IMR-90 (cell line): ENCODE data around the gene CSE1L. TPM values are rescaled to one million over a fixed set of nuclear protein-coding genes. Genes with fewer than 3 reads are reported as not detected.

Source experiments
- ATAC-seq: fragments of 200-7000 bp; cut with Tn5 transposase; 2 replicates; pipeline ENCODE4 v1.9.1; 2020; ENCODE audit warnings: low read depth, mild to moderate bottlenecking, moderate library complexity
- BruUV-seq: library from RNA; stranded (reverse); fragments of 400-500 nt; replicated peaks from 2 replicates; lab custom pipeline; 2021; lab: Mats Ljungman, UMichigan
- CTCF ChIA-PET: fragments of 300-600 bp; formaldehyde crosslinking; extraction: SDS; loops from one replicate; lab custom pipeline; 2021; ENCODE audit warnings: antibody characterized with exemption; lab: Yijun Ruan, JAX
- POLR2A ChIA-PET: fragments of 300-600 bp; sonication (Branson Sonifier 250); formaldehyde crosslinking; loops from one replicate; lab custom pipeline; 2022; ENCODE audit warnings: antibody characterized with exemption; ENCODE audit not compliant: unreplicated experiment; lab: Charles Lee
- DNase-seq: peaks from one replicate; pipeline ENCODE4 v3.0.0; 2013
- H2AFZ ChIP-seq: replicated peaks from 2 replicates; pipeline ENCODE3; 2013; ENCODE audit warnings: low read length, mild to moderate bottlenecking; ENCODE audit not compliant: poor library complexity
- H2AK5ac ChIP-seq: 2 replicates; pipeline ENCODE4 v1.6.1; 2013; ENCODE audit warnings: low read depth, low read length, inconsistent platforms
- H2AK9ac ChIP-seq: replicated peaks from 2 replicates; pipeline ENCODE3; 2013; ENCODE audit warnings: mild to moderate bottlenecking, low read depth, low read length, moderate library complexity; ENCODE audit not compliant: poor library complexity
- H2BK120ac ChIP-seq: 2 replicates; pipeline ENCODE4 v1.6.1; 2013; ENCODE audit warnings: low read depth, low read length, inconsistent platforms
- H2BK15ac ChIP-seq: 3 replicates; pipeline ENCODE4 v1.6.1; 2013; ENCODE audit warnings: low read depth, low read length, inconsistent platforms
- H2BK20ac ChIP-seq: 2 replicates; pipeline ENCODE4 v1.6.1; 2013; ENCODE audit warnings: low read depth, mild to moderate bottlenecking, inconsistent platforms, low read length, moderate library complexity
- H2BK5ac ChIP-seq: 2 replicates; pipeline ENCODE4 v1.6.1; 2013; ENCODE audit warnings: mild to moderate bottlenecking, low read depth, low read length, inconsistent platforms; ENCODE audit not compliant: poor library complexity, severe bottlenecking
- H3K14ac ChIP-seq: replicated peaks from 2 replicates; pipeline ENCODE4 v1.6.1; 2013; ENCODE audit warnings: low read depth, low read length, inconsistent platforms
- H3K18ac ChIP-seq: 2 replicates; pipeline ENCODE4 v1.6.1; 2013; ENCODE audit warnings: low read depth, low read length, control low read depth
- H3K23ac ChIP-seq: 2 replicates; pipeline ENCODE4 v1.6.1; 2013; ENCODE audit warnings: low read depth, low read length, inconsistent platforms
- H3K27ac ChIP-seq: 2 replicates; pipeline ENCODE4 v1.5.1; 2013; ENCODE audit warnings: mild to moderate bottlenecking, control low read depth, low read length; ENCODE audit not compliant: insufficient read depth
- H3K27me3 ChIP-seq: 2 replicates; pipeline ENCODE4 v1.6.1; 2013; ENCODE audit warnings: low read length; ENCODE audit not compliant: control insufficient read depth, insufficient read depth
- H3K36me3 ChIP-seq: 2 replicates; pipeline ENCODE4 v1.6.1; 2013; ENCODE audit warnings: low read length, mixed read lengths; ENCODE audit not compliant: control insufficient read depth, insufficient read depth
- H3K4ac ChIP-seq: 2 replicates; pipeline ENCODE4 v1.6.1; 2013; ENCODE audit warnings: low read depth, low read length, inconsistent platforms
- H3K4me1 ChIP-seq: 2 replicates; pipeline ENCODE4 v1.6.1; 2013; ENCODE audit warnings: low read length, mixed read lengths; ENCODE audit not compliant: control insufficient read depth, insufficient read depth
- H3K4me2 ChIP-seq: 2 replicates; pipeline ENCODE4 v1.6.1; 2013; ENCODE audit warnings: low read depth, mild to moderate bottlenecking, control low read depth, low read length, moderate library complexity
- H3K4me3 ChIP-seq: 2 replicates; pipeline ENCODE4 v1.5.1; 2013; ENCODE audit warnings: low read depth, mild to moderate bottlenecking, control low read depth, low read length, moderate library complexity; ENCODE audit not compliant: insufficient read depth
- H3K56ac ChIP-seq: 2 replicates; pipeline ENCODE4 v1.6.1; 2013; ENCODE audit warnings: low read length, inconsistent platforms; ENCODE audit not compliant: insufficient read depth; ENCODE audit errors: extremely low read depth
- H3K79me1 ChIP-seq, 2 experiments: 2 replicates each; pipeline ENCODE4 v1.6.1; 2013; ENCODE audit warnings: low read length in 2 of 2, inconsistent platforms in 1 of 2, low read depth in 1 of 2
- H3K9ac ChIP-seq: 2 replicates; pipeline ENCODE4 v1.6.1; 2013; ENCODE audit warnings: low read depth, low read length, control low read depth
- H3K9me1 ChIP-seq: 2 replicates; pipeline ENCODE4 v1.6.1; 2013; ENCODE audit warnings: low read length, inconsistent platforms; ENCODE audit not compliant: insufficient read depth
- H3K9me3 ChIP-seq: 2 replicates; pipeline ENCODE4 v1.6.1; 2013; ENCODE audit warnings: low read length; ENCODE audit not compliant: control insufficient read depth, insufficient read depth
- H4K20me1 ChIP-seq: 2 replicates; pipeline ENCODE4 v1.6.1; 2013; ENCODE audit warnings: low read length, inconsistent platforms; ENCODE audit not compliant: insufficient read depth
- H4K5ac ChIP-seq: 2 replicates; pipeline ENCODE4 v1.6.1; 2013; ENCODE audit warnings: mild to moderate bottlenecking, low read depth, low read length, control low read depth
- H4K8ac ChIP-seq, 2 experiments: 2 replicates each; pipeline ENCODE4 v1.6.1; 2013; ENCODE audit warnings: low read depth in 2 of 2, low read length in 2 of 2, control low read depth in 1 of 2, inconsistent platforms in 1 of 2
- H4K91ac ChIP-seq: 2 replicates; pipeline ENCODE4 v1.6.1; 2013; ENCODE audit warnings: low read depth, low read length, inconsistent platforms; ENCODE audit not compliant: insufficient read depth
- CEBPB ChIP-seq: IDR thresholded peaks from 2 replicates; pipeline ENCODE4 v1.6.1; 2012; ENCODE audit warnings: low read depth, low read length, improper control_type of control experiment
- CHD1 ChIP-seq: IDR thresholded peaks from 2 replicates; pipeline ENCODE4 v1.6.1; 2012; ENCODE audit warnings: low read depth, low read length, improper control_type of control experiment
- FOS ChIP-seq: fragments of 150-350 bp; IDR thresholded peaks from 2 replicates; pipeline ENCODE4 v1.6.1; 2016; ENCODE audit warnings: low read depth, low read length
- MAZ ChIP-seq: IDR thresholded peaks from 2 replicates; pipeline ENCODE4 v1.6.1; 2012; ENCODE audit warnings: low read depth, mild to moderate bottlenecking, low read length, improper control_type of control experiment, moderate library complexity, borderline replicate concordance
- MXI1 ChIP-seq: IDR thresholded peaks from 2 replicates; pipeline ENCODE4 v1.6.1; 2012; ENCODE audit warnings: low read depth, mild to moderate bottlenecking, low read length, moderate library complexity, borderline replicate concordance
- NFE2L2 ChIP-seq: fragments of 150-350 bp; IDR thresholded peaks from 2 replicates; pipeline ENCODE4 v1.6.1; 2016; ENCODE audit warnings: low read depth, mild to moderate bottlenecking, low read length
- POLR2A ChIP-seq: IDR thresholded peaks from 2 replicates; pipeline ENCODE4 v1.6.1; 2012; ENCODE audit warnings: mild to moderate bottlenecking, low read depth, low read length
- USF2 ChIP-seq: fragments of 150-350 bp; IDR thresholded peaks from 2 replicates; pipeline ENCODE4 v1.6.1; 2017; ENCODE audit warnings: mild to moderate bottlenecking, antibody characterized with exemption, low read length, low read depth
- WGBS, 2 experiments: methylation state at CpG; one replicate each; pipeline versions ENCODE4 v1.1.5 to v1.1.7; 2013; ENCODE audit warnings: missing lambda C conversion rate in 2 of 2; ENCODE audit not compliant: insufficient read length in 1 of 2; ENCODE audit errors: extremely low coverage in 2 of 2; 5-methylcytosine and 5-hydroxymethylcytosine counted together
- dilution Hi-C: fragments of 300-500 bp; cut with HindIII; formaldehyde crosslinking; loops from one replicate; pipeline ENCODE4 v1.14.3; 2018; ENCODE audit warnings: low sequenced_read_pairs; ENCODE audit not compliant: unreplicated experiment
- in situ Hi-C: fragments of 300-500 bp; cut with MboI; formaldehyde crosslinking; loops from 3 replicates; pipeline ENCODE4 v1.14.3; 2019; ENCODE audit warnings: low sequenced_read_pairs, inconsistent platforms, mixed read lengths
- intact Hi-C: fragments of 100-400 bp; cut with micrococcal nuclease; formaldehyde crosslinking; loops from 2 replicates; pipeline ENCODE4 v1.10.0; 2022
- polyA plus RNA-seq, 3 experiments: library from polyadenylated mRNA; depleted of rRNA; stranded (reverse); fragments of >200 nt; gene quantifications; 2 replicates each; pipeline ENCODE4 v1.2.3, GENCODE V29; 2012; ENCODE audit warnings: low replicate concordance in 1 of 3
- total RNA-seq: library from RNA; depleted of rRNA; stranded (reverse); fragments of >200 nt; gene quantifications from 2 replicates; pipeline ENCODE4 v1.2.3, GENCODE V29; 2012

The CSE1L gene
- total and polyA plus RNA-seq, 2 of the 4 experiments (the other 2 are of a cell fraction): 34.3 to 81.7 TPM

GRCh38 chr20:49106328-49106727, 60.2 kb downstream of the CSE1L start:
- Histone ChIP-seq H2AFZ (no peak overlapping the region), H4K20me1 (no peaks in the 10 kb centered on the region), H3K9me3 (no peaks in the 10 kb centered on the region), H3K27me3 (no peaks in the 10 kb centered on the region), H3K79me1 (peaks cover 6 to 26% of the 10 kb centered on the region in 2 experiments; a peak in 3 of 4 replicates), H3K36me3 (peaks cover 26% of the 10 kb centered on the region), H3K4me3 (no peak overlapping the region), H3K56ac (no peak overlapping the region), H4K5ac (no peak overlapping the region), H3K4me1 (no peaks in the 10 kb centered on the region), H3K23ac (no peak overlapping the region), H2AK5ac (no peak overlapping the region), H2AK9ac (no peak overlapping the region), H3K4me2 (no peak overlapping the region), H4K91ac (no peak overlapping the region), H2BK20ac (no peak overlapping the region), H3K4ac (no peak overlapping the region), H2BK15ac (no peak overlapping the region), H3K27ac (no peak overlapping the region), H2BK5ac (no peak overlapping the region), H4K8ac (no peak overlapping the region), H2BK120ac (no peak overlapping the region), H3K9me1 (peaks cover 7% of the 10 kb centered on the region), H3K18ac (no peak overlapping the region), H3K14ac (no peak overlapping the region), H3K9ac (no peak overlapping the region)
- DNase-seq (no peak), ATAC-seq (no peak)
- BruUV-seq: no TSS peak
- POLR2A ChIA-PET: no interaction called here
- dilution Hi-C loops: no loop called here
- no CpG with 5 or more reads among the region's 6 CpGs for WGBS, 2 experiments
- CTCF ChIA-PET: no interaction called here
- TF ChIP-seq MXI1 (no peak), POLR2A (no peak), CEBPB (no peak), FOS (no peak), NFE2L2 (no peak), MAZ (no peak), USF2 (no peak), CHD1 (no peak)
- in situ Hi-C loops: no loop called here
- intact Hi-C loops: no loop called here
